Activated effector memory CD4-positive, alpha-beta T cell treated with Interleukin-2 at 50 U/mL for 16 hours (primary cell): Measurements from ENCODE around the gene SDHD.
"Not testable (repeated sequence)": the region's sequence is repeated elsewhere in the genome, so short reads cannot be mapped to it uniquely, and the experiment has no call there.

Source experiments
- DNase-seq: peaks from one replicate; pipeline ENCODE4 v3.0.0-alpha.2; 2020

Gene SDHD

DNA sequence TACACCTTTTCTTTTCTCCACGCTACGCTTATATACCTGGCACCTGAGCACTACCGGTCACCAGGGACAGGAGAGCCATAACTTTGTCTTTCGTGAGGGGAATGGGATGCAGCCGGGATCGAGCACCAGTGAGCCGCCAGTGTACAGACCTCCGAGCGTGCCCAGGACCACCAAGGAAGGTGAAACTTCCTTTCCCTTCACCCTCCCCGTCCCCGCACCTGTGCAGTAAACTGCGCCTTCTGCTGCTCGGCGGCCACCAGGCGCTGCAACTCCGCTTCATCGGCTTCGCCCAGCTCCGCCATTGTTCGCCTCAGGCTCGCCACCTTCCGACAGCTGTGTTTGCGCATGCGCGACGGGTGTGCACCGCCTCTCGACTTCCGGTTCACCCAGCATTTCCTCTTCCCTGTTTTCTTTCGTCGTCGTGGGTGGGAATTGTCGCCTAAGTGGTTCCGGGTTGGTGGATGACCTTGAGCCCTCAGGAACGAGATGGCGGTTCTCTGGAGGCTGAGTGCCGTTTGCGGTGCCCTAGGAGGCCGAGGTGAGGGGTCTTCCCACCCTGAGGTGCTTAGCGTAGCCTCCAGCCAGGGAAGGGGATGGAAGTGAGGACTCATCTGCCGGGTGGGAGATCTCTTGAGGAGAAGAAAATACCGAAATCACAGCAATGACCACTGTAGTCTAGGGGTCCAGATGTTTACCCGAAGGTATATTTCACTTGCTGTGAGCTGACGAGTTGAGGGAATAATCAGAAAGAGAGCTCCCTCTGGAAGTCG is at the start of gene SDHD, which contains the start of gene TIMM8B:
Gene SDHD, plus strand, starts transcription at position 452 of the 770 bp plus-strand sequence. Its CDS starts 35 bp downstream, at position 487.
Gene TIMM8B, minus strand, starts transcription at position 335 of the 770 bp plus-strand sequence. Its CDS starts 33 bp downstream, at position 302.
- DNase-seq = peak; percentile 92

DNA sequence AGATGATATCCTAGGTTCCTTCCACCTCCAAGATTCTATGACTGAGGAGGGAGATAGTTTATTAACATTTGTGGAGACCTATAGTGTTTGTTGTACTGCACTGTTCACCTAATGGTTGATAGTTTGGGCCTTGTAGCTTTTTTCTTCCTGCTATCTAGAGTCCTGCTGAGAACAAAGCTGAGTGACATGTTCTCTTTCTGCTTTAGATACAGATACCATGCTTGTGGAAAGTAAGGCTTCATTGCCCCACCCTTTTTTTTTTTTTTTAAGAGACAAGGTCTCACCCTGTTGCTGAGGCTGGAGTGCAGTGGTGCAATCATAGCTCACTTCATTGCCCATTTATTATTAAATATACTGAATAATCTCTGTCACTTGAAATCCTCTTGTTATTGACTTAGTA is 49.1 kb upstream of the SDHD start:
- no peak for DNase-seq

DNA sequence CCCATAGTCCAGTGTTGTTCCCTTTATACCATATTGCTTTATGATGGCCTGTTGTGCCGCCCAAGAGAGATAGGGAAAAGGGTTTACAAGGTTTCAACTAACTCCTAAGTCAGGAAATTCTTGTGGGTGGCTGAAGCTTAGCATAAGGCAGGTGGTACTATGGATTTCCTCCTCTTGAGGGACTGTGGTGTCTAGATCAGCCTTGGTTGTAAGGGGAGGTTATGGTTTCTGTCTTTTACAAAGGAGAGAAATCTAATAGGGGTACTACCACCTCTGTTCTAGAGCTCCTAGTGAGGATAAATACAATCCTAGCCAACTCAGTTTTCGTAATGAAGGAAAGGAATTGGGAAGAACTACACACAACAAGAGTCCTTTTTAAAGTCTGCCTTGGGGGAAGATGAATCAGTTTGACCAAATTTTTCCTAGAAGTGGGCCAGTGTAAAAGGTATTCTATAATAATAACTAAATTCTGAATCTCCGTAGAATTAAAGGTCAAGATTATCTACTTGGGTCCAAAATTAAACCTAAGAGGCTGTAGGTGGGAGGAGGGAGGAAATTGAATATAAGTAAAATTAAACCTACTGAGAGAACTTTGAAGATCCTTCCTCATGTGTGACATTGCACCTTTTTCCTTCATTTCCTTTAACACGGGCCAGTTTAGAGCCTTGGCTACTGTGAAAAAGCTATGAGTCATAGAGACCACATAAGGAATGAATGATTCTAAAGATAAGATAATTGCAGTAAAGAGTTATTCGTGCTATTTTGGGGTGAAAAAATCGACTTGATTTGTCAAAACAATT is 44.3 kb upstream of the SDHD start:
- no peak for DNase-seq

DNA sequence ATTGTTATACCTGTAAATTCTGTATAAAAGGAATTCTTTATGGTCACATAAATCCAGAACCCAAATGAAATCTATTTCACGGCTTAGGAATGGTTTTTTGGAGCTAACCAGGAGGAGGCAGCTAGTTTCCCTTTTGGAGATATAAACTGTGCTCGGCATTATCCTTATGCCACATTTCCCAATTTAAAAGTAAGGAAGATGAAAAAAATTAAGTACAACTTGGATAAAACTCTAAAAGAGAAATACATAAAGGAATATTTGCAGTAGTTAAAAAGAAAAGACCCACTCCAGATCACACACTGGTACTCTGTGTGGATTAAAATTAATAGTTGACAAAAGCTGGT is 43.7 kb upstream of the SDHD start:
- no peak for DNase-seq

DNA sequence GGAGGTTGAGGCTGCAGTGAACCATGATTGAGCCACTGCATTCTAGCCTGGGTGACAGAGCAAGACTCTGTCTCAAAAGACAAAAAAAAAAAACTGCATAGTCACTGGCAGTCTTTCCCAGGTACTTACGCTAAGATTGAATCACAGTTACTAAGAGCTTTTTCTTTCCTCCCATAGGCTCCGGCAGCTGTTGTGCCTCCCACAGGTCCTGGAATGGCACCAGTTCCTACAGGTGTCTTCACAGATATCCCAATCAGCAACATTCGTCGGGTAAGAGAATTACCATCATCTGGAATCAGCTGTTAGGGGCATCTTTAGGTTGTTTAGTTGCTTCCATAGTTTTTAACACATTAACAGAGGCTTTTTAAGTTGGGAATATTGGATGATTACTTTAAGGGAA is 41.7 kb upstream of the SDHD start:
- no peak for DNase-seq

DNA sequence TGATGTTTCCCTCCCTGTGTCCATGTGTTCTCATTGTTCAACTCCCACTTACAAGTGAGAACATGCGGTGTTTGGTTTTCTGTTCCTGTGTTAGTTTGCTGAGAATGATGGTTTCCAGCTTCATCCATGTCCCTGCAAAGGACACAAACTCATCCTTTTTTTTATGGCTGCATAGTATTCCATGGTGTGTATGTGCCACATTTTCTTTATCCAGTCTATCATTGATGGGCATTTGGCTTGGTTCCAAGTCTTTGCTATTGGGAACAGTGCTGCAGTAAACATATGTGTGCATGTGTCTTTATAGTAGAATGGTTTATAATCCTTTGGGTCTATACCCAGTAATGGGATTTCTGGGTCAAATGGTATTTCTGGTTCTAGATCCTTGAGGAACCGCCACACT is 40.0 kb upstream of the SDHD start:
- DNase-seq = not testable (repeated sequence)

DNA sequence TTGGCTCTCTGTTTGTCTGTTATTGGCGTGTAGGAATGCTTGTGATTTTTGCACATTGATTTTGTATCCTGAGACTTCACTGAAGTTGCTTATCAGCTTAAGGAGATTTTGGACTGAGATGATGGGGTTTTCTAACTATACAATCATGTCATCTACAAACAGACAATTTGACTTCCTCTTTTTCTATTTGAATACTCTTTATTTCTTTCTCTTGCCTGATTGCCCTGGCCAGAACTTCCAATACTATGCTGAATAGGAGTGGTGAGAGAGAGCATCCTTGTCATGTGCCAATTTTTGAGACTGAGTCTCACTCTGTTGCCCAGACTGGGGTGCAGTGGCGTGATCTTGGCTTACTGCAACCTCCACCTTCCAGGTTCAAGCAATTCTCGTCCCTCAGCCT is 38.4 kb upstream of the SDHD start:
- not testable (repeated sequence) for DNase-seq

DNA sequence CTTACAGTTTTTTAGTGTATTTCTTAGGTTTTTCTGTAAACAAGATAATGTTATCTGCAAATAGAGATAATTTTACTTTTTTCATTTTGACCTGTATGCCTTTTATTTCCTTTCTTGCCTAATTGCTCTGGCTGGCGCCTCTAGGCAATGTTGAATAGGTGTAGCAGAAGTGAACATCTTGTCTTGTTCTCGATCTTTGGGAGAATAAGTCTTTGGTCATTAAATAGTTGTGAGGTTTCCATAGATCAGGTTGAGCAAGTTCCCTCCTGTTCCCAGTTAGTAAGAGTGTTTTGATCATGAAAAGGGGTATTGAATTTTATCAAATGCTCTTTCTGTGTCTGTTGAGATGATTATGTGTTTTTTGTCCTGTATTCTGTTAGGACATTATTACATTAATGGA is 36.9 kb upstream of the SDHD start:
- no peak for DNase-seq

DNA sequence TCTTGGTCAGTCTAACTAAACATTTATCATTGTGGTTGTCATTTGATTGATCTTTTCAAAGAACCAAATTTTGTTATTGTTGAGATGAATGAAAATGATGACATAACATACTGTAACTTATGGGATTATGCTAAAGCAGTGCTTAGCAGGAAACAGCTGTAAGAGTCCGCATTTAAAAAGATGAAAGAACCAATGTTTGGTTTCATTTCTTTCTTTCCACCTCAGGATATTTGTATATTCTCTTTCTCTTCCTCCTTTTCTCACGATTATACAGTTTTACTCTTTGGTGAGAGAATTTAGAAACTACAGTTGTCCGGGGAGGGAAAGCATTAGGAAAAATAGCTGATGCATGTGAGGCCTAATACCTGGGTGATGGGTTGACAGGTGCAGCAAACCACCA is 36.0 kb upstream of the SDHD start:
- DNase-seq = no peak

DNA sequence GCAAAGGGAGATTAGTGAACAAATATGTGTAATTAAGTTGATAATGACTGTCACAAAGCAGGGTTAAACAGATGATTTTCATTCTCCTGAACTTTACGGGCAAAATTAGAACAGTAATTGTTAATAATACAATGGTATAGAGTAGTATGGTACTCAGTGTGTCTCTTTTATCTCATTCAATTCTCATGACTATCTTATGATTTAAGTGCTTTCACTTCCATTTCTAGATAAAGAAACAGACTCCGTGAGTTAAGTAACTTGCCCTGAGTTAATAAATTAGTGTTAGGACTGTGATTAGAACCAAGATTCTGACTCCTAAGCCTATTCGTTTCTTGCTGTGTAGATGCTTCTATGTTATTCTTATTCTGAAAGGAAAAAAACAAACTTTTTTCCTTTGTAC is 34.9 kb upstream of the SDHD start:
- DNase-seq = no peak

DNA sequence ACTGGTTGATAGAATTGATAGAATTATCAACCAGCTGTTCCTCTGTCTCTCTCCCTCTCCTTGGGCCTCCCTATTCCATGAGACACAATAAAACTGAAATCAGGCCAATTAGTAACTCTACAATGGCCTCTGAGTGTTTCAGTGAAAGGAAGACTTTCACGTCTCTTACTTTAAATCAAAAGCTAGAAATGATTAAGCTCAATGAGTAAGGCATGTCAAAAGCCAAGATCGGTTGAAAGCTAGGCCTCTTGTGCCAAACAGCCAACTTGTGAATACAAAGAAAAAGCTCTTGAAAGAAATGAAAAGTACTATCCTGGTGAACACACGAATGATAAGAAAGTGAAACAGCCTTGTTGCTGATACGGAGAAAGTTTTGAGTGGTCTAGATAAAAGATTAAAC is 29.5 kb upstream of the SDHD start:
- DNase-seq = no peak

DNA sequence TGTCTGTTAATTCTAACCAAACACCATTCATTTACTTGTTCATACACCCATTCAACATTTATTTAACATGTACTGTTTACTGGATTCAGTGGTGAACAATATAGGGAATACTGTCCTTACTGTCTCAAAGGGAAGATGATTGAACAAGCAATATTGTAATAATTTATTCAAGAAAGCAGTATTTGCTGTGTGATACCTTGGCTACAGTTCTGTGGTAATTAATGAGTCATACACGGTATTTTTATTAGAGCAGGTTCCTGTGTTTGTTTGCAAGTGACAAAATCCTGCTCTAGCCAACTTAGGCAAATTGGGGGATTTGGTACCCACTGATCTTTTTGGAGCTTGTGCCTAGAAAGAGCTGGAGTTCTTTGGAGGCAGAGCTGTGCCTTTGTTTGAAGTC is 28.6 kb upstream of the SDHD start:
- DNase-seq = no peak

DNA sequence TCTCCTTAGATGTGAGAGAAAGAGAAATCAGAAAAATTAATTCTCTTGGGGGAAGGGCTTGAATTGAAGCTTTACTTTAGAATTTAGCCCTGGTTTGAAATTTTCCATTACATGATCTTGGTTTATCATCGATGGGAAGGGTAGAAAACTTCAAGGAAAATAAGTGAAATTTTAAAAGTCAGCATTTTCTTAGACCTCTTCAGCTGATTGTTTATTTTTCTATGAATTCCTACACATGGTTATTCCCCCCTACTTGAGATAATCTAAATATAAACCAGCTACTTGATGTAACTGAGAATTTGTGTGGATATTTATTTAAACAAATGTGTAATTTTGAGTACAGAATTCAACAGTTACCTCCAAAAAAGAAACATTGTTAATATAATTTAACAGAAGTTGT is 23.8 kb upstream of the SDHD start:
- no peak for DNase-seq

DNA sequence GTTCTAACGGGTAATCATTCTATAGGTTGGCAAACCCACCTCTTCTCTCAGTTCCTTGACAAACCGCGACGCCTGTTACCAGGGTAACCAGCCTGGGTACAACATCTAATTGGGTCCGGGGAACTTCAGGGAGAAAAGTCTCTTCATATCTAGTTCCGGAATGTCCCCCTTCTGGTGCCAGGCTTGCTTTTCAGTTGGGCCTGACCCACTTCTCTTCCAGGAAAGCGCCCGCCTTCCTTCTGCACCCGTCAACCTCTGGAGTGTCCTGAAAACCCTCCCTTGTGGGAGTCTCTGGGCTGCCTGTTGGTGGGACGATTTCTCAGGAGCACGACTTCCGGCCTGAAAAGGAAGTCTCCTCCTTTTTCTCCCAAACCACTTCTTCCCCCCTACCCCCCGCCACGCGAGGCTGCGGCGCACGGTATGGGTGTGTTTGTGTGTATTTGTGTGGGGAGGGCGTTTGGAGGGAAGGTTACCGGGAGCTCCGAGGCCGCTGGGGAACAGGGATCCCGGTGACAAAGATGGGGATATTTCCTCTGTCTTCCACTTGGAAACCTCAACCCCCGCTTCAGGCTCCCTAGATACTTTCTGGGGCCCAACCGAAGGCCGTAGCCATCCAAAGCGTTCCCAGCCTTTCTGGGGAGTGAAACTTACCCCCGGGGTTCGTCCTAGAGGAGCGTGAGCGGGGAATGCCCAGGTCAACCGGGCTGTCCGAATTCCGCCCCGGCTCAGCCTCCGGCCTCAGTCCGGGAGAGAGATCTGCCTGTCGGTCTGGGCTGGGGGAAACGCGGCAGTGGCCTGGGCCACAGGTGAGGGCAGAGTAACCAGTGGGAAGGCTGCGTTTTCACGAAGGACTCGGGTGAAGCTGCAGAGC is 12.5 kb upstream of the SDHD start, which contains the start of the genes NKAPD1 and PIH1D2:
Gene NKAPD1, plus strand, starts transcription at position 359 of the 871 bp plus-strand sequence. CDS start 1,276 bp downstream, outside the sequence.
Gene PIH1D2, minus strand, starts transcription at position 77 of the 871 bp plus-strand sequence. CDS start 843 bp downstream, outside the sequence.
- DNase-seq = peak; percentile 68

DNA sequence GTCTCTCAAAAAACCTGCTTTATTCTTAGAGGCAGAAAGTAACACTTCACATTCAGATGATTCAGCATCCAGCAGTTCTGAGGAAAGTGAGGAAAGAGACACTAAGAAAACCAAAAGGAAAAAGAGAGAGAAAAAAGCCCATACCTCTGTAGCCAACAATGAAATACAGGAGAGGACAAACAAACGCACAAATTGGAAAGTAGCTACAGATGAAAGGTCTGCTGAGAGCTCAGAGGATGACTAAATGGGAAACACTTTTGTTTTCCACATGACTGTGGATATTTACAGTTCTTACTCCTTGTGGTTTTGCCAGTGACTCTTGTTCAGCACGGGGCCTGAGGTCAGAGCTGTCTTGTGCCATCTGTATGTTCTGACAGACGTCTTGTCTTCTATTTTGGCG is 3.9 kb upstream of the SDHD start:
- DNase-seq = no peak

DNA sequence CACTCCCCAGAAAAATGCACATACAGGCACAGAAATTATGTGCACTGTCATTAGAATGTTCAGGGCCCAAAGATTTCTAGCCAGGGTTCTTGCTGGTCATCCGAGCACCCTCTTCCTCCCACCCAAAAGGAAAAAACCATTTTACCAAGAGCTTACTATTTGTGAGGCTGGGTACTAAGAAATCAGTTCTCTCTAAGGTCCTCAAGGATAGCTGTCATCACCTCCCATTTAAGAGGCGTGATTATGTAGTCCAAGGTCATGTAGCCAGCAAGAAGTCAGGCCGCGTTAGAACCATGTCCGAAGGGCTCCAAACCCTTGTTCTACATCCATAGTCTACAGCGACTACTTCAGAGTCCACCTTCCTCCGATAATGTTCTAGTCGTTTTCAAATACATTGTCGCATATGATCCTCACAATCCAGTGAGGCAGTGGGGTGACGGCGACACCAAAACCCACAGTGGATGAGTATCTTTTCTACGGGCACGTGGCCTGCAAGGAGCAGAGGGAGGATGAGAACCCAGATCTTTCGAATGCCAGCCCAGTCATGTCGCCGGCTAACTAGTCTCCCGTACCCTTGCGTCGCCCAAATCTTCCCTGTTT is 751 bp upstream of the SDHD start:
- no peak for DNase-seq

DNA sequence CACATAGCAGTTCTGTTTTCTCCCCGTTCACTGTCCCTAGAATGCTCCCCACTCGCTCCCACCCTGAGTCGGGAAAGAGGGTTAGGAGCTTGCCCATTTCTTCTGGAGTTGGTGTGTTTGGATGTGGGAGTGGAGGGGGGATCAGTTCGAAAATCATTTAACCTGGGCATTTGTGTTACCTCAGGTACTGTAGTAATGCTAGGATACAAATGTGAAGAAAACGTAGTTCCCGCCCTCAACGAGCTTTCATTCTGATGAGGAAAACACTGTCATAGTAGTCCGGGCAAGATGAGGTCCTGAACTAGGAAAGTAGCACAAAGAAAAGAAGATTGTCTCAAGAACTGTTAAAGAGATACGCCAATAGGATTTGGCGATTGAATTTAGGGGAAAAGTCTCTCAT is 539 bp downstream of the SDHD start:
- DNase-seq = no peak

DNA sequence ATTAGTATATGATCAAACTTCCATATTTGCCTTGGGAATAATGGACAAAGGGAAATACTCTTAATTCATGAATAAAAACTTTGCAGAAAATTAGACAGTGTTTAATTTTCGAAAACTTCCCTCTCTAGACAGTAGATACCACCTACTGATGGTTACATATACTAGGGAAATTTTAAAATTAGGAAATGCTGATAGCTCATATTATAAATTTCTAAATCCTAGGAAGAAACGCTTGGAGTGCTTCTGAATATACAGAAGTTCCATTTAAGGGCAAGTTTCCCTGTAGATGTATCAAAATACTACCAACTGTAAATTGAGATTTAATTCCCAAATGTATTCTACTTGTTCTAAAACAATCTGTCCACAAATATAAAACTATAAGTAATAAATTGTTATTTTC is 8.6 kb downstream of the SDHD start:
- not testable (repeated sequence) for DNase-seq

DNA sequence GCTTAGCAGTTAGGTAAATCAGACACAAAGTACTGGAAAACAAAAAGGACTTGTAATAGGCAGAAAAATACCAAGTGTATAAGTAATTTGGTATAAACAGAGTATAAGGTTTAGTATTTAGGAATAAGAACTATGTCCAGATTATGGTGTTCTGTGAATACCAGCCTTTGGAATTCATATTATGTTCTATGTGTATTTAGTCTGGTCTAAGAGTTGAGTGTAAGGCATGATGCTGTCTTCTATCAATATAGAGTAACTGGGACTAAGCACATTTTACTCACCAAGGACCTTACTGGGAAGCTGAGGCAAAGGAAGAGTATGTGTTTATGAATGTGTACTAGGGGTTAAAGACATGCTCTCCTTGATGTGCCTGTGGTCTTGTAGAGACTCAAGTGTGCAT is 9.5 kb downstream of the SDHD start:
- no peak for DNase-seq

DNA sequence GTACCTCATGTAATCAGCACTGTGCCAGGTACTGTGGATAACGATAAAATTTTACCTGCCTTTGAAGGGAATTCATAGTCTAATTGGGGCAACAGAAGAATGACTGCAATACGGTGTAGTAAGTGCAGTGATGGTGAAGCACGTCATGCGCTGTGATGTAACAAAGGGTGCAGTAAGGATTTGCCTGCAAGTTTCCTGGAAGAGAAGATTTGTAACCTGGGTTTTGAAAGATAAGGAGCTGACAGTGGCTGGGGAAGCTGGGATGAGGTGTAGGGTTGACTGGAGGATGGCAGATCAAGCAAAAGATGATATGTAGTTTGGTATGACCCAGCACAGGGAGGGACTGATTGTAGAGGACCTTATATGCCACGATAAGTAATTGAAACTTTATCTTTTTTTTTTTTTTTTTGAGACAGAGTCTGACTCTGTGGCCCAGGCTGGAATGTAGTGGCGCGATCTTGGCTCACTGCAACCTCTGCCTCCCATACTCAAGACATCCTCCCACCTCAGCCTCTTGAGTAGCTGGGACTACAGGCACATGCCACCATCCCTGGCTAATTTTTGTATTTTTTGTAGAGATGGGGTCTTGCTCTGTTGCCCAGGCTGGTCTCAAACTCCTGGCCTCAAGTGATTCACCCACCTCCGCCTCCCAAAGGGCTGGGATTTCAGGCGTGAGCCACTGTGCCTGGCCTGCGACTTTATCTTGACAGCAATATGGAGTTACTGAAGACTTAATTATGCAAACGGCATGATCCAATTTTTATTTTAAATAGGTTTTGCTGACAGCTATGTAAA is 11.3 kb downstream of the SDHD start:
- no peak for DNase-seq

DNA sequence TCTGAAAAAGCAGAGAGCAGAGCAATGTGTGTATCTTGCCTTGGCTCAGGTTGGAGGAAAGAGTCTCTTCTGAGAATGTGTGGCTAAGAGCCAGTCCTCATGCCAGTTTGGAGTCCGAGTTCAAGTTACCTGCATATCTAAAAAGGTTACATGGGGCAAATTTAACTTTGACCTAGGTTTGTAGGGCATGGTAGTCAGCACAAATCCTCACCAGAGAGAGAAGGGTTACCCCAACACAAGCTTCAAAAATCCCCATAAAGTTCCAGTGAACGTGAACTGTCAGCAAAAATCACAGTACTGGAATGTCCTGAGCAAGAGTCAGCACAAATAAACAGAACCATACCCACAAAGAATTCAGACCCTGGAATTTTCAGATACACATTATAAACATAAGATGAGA is 13.8 kb downstream of the SDHD start:
- DNase-seq = no peak

DNA sequence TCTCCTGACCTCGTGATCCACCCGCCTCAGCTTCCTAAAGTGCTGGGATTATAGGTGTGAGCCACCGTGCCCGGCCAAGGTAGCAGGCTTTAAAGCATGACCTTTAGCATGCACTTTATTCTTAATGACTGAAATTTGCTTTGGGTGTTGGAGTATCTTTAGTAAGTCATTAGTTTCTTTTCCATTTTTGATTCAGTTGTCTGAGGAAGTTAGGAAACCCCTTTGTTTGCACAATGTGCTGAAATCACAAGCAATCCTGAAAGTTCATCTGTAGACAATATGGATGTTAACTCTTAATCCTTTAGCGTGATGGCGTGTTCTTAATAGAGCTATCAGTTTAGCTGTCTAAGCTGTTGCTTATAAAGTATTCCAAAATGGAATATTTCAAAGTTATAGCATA is 16.8 kb downstream of the SDHD start:
- DNase-seq = no peak
